ENCODE results near the gene TANGO6.
"Not testable (repeated sequence)": the region's sequence is repeated elsewhere in the genome, so short reads cannot be mapped to it uniquely, and the experiment has no call there.

The TANGO6 gene

DNA sequence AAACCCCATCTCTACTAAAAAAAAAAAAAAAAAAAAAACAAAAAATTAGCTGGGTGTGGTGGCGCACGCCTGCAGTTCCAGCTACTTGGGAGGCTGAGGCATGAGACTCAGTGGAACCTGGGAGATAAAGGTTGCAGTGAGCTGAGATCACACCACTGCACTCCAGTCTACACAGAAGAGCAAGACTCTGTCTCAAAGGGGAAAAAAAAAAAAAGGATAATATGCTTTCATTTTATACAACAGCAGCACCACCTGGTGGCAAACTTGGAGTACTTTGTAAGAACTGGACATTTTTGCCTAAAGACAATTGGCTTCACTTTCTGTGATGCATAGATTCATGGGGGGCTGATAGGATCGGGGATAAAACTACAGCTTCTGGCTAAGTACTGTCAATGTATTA, 280.6 kb downstream of the TANGO6 start:
- DNase-seq, result peak; percentile 77

DNA sequence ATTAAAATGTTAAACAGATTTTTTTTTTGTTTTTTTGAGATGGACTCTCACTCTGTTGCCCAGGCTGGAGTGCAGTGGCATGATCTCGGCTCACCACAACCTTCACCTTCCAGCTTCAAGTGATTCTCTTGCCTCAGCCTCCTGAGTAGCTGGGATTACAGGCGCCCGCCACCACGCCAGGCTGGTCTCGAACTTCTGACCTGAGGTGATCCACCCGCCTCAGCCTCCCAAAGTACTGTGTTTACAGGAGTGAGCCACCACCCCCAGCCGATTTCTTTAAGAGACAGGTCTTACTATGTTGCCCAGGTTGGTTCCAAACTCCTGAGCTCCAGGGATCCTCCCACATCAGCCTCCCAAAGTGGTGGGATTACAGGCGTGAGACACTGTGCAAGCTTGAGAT, 281.1 kb downstream of the TANGO6 start:
- not testable (repeated sequence) for DNase-seq

DNA sequence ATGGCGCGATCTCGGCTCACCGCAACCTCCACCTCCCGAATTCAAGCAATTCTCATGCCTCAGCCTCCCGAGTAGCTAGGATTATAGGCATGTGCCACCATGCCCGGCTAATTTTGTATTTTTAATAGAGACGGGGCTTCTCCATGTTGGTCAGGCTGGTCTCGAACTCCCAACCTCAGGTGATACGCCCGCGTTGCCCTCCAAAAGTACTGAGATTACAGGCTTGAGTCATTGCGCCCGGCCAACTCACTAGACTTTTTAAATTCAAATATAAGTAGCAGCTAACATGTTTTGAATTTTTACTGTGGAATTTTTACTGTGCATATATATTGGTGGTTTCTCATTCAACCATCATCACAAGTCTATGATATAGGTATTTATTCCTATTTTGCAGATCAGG, 281.6 kb downstream of the TANGO6 start:
- not testable (repeated sequence) for DNase-seq

DNA sequence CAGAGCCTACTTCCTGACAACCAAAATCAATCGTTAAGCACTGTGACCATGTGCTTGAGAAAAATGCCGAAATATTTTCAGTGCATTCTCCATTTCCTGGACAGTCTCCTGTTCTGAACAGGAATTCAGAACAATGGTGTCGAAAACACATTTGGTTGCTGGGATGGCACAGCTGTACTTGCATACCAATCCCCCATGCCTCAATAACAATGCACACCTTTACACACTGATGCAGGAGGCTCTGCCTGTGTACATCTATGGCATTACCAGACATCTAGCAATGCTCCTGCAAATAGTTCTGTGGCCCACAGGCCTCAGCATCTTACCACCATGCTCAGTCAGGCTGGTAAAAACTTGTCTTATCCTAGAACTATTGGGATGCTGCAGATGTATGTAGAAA, 282.9 kb downstream of the TANGO6 start:
- no peak for DNase-seq

DNA sequence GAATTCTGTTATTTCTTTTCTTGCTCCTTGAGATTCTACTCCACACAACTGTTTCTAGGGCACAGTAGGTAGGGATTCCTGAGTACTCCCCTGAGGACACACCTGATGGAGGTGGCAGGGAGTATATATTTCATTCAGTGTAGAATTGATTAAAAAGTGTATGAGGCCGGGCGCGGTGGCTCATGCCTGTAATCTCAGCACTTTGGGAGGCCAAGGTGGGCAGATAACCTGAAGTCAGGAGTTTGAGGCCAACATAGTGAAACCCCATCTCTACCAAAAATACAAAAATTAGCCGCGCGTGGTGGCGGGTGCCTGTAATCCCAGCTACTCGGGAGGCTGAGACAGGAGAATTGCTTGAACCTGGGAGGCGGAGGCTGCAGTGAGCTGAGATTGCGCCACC, 283.5 kb downstream of the TANGO6 start:
- DNase-seq, result not testable (repeated sequence)

DNA sequence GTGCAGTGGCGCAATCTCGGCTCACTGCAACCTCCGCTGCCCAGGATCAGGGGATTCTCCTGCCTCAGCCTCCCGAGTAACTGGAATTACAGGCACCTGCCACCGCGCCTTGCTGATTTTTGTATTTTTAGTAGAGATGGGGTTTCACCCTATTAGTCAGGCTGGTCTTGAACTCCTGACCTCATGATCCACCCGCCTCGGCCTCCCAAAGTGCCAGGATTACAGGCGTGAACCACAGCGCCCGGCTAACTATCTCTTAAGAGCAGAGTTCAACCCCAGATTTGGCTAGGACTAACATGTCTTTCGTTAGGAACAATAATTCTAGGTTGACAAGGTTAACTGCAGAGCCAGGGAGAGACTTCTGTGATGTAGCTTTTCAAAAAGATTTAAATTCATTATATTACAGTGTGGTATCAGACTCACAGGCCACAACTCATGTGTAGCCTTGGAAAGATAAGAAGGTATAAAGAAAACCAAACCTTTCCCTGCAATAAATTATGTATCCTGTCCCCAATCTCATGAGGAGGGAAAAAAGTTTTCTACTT, 284.7 kb downstream of the TANGO6 start:
- no peak for DNase-seq

DNA sequence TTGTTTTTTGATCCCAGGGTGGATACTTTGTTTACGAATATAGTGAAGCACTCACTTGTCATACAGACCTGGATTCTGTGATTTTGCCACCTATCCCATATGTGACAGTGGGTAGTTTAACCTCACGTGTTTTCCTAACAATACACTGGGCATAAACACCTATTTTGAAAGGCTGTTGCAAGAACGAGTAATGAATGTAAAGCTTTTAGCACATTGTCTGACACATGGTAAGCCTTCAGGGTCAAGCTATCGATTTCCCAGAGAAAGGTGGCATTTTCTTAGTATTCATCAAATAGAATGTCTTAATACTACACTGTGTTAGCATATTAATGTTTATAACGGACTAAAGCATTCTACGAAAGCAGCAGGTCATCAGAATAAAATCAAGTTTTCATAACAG, 287.1 kb downstream of the TANGO6 start:
- no peak for DNase-seq

DNA sequence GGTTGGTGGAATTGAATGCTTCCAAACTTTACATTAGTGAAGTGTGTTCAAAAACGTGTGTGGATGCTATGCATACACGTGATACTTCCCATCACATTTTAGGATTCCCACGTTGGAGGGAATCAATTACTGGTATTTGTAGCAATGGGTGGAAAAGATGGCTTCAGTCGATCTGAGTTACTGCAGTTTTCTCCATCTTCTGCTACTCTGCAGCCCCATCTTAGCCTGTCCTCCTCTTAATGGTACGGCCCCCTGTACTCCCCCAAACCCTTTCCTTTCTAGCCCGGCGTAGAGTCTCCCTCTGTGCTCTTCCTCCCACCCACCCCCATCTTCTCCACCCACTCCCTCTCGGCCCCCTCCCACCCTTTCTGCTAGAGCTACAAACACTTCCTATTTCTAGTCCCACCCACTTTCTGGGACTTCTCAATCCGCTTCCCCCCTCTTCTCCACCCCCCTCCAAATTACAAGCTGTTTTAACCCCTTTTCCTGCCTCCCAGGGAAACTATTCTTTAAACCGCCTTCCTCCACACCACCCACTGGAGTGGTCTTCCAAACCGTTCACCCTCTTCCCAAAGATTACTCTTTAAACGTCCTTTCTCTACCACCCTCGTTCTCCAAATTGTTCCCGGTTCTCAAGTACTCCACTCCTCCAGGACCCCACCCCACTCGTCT, 288.0 kb downstream of the TANGO6 start:
- DNase-seq, result peak; percentile 41

DNA sequence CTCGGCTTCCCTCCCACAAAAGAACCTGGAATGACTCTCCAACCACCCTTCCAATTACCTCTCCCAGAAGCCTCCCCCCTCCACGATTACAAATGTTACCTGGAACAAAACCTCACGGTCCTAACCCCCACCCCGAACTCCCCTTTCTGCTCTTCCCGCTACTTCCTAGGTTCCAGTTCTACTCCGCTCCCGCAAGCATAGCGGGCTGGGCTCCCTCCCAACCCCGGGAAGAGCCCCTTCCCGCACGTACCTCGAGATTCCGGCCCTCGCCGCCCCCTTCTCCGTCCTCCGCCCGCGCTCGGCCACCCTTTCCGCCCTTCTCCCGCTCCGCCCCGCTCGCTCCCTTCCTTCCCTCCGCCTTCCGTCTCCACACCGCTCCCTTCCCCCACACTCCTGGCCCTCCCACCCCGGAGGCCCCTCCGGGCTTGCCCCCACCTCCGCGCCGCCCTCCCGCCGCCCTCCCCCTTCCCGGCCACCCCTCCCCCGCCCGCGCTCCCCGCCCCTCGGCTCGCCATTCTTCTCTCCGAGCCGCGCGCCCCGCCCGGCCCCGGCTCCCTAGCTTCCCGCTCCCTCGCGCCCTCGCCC, 288.6 kb downstream of the TANGO6 start:
- peak; percentile 70 for DNase-seq

DNA sequence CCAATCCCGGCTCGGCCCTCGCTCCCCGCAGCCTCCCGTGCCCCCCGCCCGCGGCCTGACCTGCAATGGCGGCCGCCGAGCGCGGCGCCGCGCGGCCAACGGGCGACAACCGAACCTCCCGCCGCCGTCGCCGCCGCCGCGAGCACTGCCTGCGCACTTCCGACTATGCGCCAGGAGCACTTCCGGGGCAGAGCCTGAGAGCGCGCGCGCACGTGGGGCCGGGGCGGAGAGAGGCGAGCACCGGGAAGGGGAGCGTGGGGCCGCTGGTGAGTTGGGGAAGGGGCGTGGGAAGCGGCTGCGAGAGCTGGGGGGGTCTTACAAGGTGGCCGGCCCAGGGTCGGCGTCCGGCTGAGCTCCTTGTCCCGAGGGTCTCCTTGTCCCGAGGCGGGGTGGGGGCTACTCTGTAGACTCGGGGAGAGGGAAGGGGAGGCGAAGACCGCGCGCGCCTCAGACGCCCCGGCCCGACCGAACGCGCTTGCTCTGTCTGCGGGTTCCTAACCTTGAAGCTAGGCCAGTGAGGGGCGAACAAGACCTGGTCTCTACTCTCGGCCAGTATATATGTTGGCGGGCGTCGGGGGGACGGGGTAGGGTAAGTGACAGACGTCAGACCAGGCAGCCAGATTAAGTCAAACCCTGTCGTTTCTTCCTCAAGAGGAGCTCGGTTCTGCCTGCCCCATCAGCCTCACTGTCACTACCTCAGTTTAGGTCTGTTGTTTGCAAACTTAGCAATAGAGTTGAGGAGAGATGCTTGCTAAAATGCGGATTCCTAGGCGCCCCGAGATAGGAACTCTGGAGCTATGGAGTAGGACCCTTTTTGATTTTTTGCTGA, 289.3 kb downstream of the TANGO6 start, which contains the start of the genes CHTF8 and UTP4:
TSS of gene CHTF8 (minus strand) at position 165 of the 829 bp plus-strand sequence. CDS start 11,130 bp downstream, outside the sequence.
TSS of gene UTP4 (plus strand) at position 226 of the 829 bp plus-strand sequence. CDS start 811 bp downstream, outside the sequence.
- peak; percentile 90 for DNase-seq

DNA sequence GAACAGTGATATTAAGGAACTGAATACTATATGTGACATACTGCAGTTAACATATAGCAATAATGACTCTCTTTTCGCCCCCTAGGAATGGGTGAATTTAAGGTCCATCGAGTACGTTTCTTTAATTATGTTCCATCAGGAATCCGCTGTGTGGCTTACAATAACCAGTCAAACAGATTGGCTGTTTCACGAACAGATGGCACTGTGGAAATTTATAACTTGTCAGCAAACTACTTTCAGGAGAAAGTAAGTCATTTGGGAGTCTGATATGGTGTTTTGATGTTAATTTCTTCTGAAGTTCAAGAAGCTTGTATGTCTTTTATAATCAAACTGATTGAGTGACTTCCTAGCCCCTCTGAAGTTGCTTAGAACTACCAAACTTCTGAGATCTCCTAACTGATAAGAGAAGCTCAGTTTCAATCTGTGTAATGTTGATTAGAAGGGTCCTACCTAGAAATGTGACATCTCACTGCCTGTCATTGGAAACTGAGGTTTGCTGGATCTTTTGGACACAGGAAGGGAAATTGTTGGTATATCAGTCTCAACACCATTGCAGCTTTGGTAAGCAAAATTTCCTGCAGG, 290.1 kb downstream of the TANGO6 start:
- no peak for DNase-seq
